HG03342 (cell line): ENCODE results near the gene GLRX2.
"Not testable (repeated sequence)": the region's sequence is repeated elsewhere in the genome, so short reads cannot be mapped to it uniquely, and the experiment has no call there.

Source experiments
- ATAC-seq: cut with Tn5 transposase; IDR thresholded peaks from one replicate; pipeline ENCODE4 v1.9.1; 2021; ENCODE audit warnings: mild to moderate bottlenecking, moderate library complexity; ENCODE audit not compliant: unreplicated experiment

The GLRX2 gene

DNA sequence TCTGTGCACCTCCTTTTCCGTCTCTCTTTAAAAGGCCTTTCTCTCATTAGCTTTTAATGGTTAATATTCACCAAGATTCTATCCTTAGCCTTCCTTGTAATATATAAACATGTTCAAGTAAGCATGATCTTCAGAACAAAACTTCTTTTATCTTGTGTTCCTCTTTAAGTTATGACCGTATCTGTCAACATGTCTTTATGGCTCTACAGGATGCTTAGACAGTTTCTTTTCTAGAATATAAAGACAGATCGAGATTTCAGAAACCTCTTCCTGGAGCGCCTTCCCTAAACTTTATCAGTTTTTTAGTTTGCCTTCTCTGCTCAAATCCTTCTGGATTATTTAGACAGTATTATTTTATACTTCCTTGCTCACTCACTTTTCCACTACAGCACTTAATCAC lies 38.6 kb downstream of the GLRX2 start:
- ATAC-seq = no peak

DNA sequence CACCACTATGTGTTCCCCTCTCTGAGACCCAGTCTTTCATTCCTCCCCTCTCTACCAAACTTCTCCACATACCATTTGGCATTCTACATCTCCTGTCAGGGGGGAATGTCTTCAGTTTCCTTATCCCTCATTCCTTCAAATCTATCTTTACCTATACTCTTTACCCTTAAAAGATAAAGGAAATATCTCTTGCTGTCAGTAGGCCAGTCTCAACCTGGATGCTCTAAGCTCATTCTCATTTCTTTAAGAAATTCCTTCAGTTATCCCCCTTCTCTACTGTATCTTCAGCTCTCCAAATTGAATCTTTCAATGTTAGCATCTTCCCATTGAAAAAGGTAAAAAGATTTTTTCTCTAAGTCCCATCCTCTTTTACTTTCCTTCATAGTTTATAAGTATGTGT lies 39.3 kb downstream of the GLRX2 start:
- ATAC-seq = no peak

- ATAC-seq = no peak
Observed at GRCh38 chr1:193062698-193063463, 42.3 kb downstream of the GLRX2 start.

DNA sequence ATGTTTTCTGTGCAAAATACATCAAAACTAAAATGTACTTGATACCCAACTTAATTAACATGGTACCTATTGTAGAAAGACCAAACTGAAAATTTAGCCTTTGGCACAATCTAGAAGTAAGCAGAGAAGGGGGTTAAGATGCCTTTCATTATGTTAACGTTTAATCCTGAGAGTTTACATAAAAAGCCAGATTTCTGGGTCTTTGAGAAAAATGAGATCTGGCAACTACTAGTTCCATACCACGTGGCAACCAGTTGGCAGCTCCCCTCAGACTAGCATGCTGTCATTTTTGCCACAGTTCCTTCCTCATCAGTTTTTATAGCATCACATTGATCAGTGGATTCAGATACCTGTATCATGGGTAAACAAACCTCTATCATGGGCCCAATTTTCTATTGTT lies 44.3 kb downstream of the GLRX2 start:
- no peak for ATAC-seq

GRCh38 chr1:193060406-193060805 lies 44.8 kb downstream of the GLRX2 start:
- ATAC-seq = no peak

DNA sequence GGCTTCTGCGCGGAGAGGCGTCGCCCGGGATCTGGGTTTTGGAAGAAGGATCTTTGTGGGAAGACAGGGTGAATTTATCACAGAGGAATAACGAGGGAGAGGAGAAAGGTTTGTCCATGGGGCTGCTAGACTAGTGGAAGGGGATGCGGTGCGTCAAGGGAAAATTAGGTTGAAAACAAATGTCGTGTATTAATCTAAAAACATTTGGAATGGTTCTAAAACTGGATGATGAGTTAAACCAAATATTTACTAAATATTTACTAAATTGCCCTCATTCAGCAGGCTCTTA lies 45.2 kb downstream of the GLRX2 start:
- no peak for ATAC-seq

GRCh38 chr1:193059282-193060114 lies 45.7 kb downstream of the GLRX2 start, which contains the start of the genes RO60 and UCHL5:
TSS of gene RO60 (plus strand) at chr1:193059612. CDS start at chr1:193069055, 9,443 bp downstream.
TSS of gene UCHL5 (minus strand) at chr1:193059360. CDS start at chr1:193059260, 100 bp downstream.
- ATAC-seq = peak; percentile 95

DNA sequence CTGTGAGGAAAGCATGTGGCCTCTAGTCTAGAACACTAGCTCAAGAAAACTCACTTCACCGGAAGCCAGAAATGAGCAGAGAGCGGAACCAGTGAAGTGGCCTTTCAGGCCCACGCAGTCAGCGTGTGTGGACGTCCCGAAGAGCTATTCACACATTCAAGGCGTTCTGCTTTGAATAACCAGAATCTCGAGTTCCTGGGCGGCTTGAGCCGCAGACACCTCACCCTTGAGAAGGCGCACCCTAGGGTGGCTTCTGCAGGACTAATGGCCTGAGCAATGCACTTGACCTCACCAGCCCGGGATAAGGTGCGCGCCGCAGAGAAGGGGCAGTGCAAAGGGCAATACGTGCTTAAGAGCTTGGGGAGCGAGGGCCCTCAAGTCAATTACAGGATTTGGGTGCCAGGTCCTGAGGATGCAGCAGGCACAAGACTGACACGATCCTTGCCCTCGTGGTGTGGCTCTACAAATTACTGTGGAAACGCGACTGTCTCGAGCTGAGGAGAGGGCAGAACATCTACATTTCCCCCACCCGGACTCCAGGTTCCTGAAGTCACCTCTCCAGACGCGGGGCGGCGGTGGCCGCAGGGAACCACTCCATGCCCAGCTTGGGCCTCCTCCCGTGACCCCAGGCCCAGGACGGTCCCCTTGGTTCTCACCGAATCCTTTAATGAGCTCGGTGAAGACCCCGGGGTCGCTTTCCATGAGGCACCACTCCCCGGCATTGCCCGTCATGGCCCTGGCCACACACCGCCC lies 46.5 kb downstream of the GLRX2 start:
- peak; percentile 39 for ATAC-seq

DNA sequence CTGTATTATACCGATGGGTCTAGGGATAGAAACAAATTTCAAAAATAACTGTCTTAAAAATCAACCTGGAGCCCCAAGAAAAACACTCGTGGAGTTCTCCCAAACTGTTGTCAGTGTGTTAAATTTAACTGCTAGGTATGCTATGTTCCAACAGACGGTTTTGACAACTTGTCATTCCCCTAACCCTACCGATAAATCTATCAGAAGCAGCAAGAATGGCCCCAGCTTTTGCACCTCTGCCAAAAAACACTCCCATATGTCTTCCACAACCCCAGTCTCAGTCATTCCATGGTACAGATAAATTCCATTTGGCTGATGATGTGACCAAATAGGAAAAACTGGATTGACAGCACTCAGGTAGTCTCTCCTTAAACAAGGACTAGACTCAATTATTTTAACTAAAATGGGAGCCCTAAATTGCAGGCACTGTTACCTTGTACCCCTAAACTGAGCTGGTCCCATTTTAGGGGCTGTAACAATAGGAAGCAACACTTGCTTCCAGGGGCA lies 51.0 kb downstream of the GLRX2 start:
- ATAC-seq = no peak

DNA sequence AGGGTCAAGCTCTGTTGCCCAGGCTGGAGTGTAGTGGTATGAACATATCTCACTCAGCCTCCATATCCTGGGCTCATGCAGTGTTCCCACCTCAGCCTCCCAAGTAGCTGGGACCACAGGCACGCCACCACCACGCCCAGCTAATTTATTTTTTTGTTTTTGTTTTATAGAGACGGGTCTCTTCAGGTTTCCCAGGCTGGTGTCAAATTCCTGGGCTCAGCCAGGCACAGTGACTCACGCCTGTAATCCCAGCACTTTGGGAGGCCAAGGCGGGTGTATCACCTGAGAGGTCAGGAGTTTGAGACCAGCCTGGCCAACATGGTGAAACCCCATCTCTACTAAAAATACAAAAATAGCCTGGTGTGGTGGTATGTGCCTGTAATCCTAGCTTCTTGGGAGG lies 56.3 kb downstream of the GLRX2 start:
- not testable (repeated sequence) for ATAC-seq
